Mammary epithelial cell (primary cell): ENCODE data around the gene MISP3.
A peak's percentile ranks its signal among the peaks of the same experiment; 100 is the strongest.

ENCODE experiments used
- CTCF ChIP-seq, 2 donors: IDR thresholded peaks in 1 of 2; conservative IDR thresholded peaks in 1 of 2; 2 replicates each; pipeline ENCODE4 v1.5.1; 2011 to 2012; ENCODE audit warnings: inconsistent platforms in 2 of 2, low read length in 2 of 2, mild to moderate bottlenecking in 2 of 2, control low read depth in 1 of 2, low read depth in 1 of 2; ENCODE audit not compliant: insufficient read depth in 1 of 2; ENCODE audit errors: extremely low read depth in 1 of 2
- EZH2 ChIP-seq: IDR thresholded peaks from 2 replicates; pipeline ENCODE4 v1.6.1; 2012; ENCODE audit warnings: low read length, inconsistent platforms, borderline replicate concordance

GRCh38 chr19:14023404-14024235, 49.0 kb upstream of the MISP3 start:
- TF ChIP-seq CTCF (conservative IDR thresholded peaks at IDR 0.05 in 1 of 2, IDR thresholded peaks at IDR 0.05 in 1 of 2; ENCODE audit: extremely low read depth in 1 of 2, insufficient read depth in 1 of 2, low read depth in 1 of 2, low read length in 2 of 2) (peak; percentile 50 to 51), EZH2 (no peak)
